ENCODE measurements around the gene AKR7A2.

AKR7A2 gene

GRCh38 chr1:19322481-19322880 lies 10.5 kb upstream of the AKR7A2 start:
- H3K27ac ChIP-seq (ENCODE audit: low read depth, low read length): no peak overlapping the region
- H3K4me1 ChIP-seq (ENCODE audit: insufficient read depth, low read length): no peaks in the 10 kb centered on the region
- peaks cover 45% of the 10 kb centered on the region for H3K36me3 ChIP-seq (ENCODE audit: insufficient read depth, low read length)
- H3K9ac ChIP-seq (ENCODE audit: low read length): no peak overlapping the region
- H3K4me3 ChIP-seq (ENCODE audit: low read depth in 1 of 2, low read length in 2 of 2): no peak overlapping the region
- H3K27me3 ChIP-seq (ENCODE audit: control insufficient read depth in 1 of 2, insufficient read depth in 2 of 2, low read length in 2 of 2): no peaks in the 10 kb centered on the region
- no peaks in the 10 kb centered on the region for H3K9me3 ChIP-seq (ENCODE audit: low read length)

- Histone ChIP-seq H3K9ac (ENCODE audit: low read length) (no peak overlapping the region), H3K27ac (ENCODE audit: low read depth, low read length) (no peak overlapping the region), H3K4me3 (ENCODE audit: low read depth in 1 of 2, low read length in 2 of 2) (no peak overlapping the region), H3K27me3 (ENCODE audit: control insufficient read depth in 1 of 2, insufficient read depth in 2 of 2, low read length in 2 of 2) (no peaks in the 10 kb centered on the region), H3K9me3 (ENCODE audit: low read length) (no peaks in the 10 kb centered on the region), H3K36me3 (ENCODE audit: insufficient read depth, low read length) (peaks cover 37% of the 10 kb centered on the region), H3K4me1 (ENCODE audit: insufficient read depth, low read length) (no peaks in the 10 kb centered on the region)
These were observed 9.1 kb upstream of the AKR7A2 start for GRCh38 chr1:19321071-19321470.

- no peak overlapping the region for H3K4me3 ChIP-seq (ENCODE audit: low read depth in 1 of 2, low read length in 2 of 2)
- H3K4me1 ChIP-seq (ENCODE audit: insufficient read depth, low read length): no peaks in the 10 kb centered on the region
- H3K27me3 ChIP-seq (ENCODE audit: control insufficient read depth in 1 of 2, insufficient read depth in 2 of 2, low read length in 2 of 2): no peaks in the 10 kb centered on the region
- no peak overlapping the region for H3K9ac ChIP-seq (ENCODE audit: low read length)
- no peak overlapping the region for H3K27ac ChIP-seq (ENCODE audit: low read depth, low read length)
- peaks cover 24% of the 10 kb centered on the region for H3K36me3 ChIP-seq (ENCODE audit: insufficient read depth, low read length)
- no peaks in the 10 kb centered on the region for H3K9me3 ChIP-seq (ENCODE audit: low read length)
These were observed 7.3 kb upstream of the AKR7A2 start for GRCh38 chr1:19319196-19319595.

- Histone ChIP-seq H3K4me1 (ENCODE audit: insufficient read depth, low read length) (peaks cover 13% of the 10 kb centered on the region), H3K9ac (ENCODE audit: low read length) (no peak overlapping the region)
These were observed 5.4 kb upstream of the AKR7A2 start for GRCh38 chr1:19317126-19317910.

GRCh38 chr1:19315378-19316198 lies 3.6 kb upstream of the AKR7A2 start:
- no peak overlapping the region for H3K9ac ChIP-seq (ENCODE audit: low read length)
- peaks cover 22% of the 10 kb centered on the region for H3K4me1 ChIP-seq (ENCODE audit: insufficient read depth, low read length)
- peaks cover 15% of the 10 kb centered on the region for H3K36me3 ChIP-seq (ENCODE audit: insufficient read depth, low read length)
- H3K27me3 ChIP-seq (ENCODE audit: control insufficient read depth in 1 of 2, insufficient read depth in 2 of 2, low read length in 2 of 2): no peaks in the 10 kb centered on the region
- no peak overlapping the region for H3K4me3 ChIP-seq (ENCODE audit: low read depth in 1 of 2, low read length in 2 of 2)
- H3K9me3 ChIP-seq (ENCODE audit: low read length): no peaks in the 10 kb centered on the region
- no peak overlapping the region for H3K27ac ChIP-seq (ENCODE audit: low read depth, low read length)

More at GRCh38 chr1:19317126-19317910, 5.4 kb upstream of the AKR7A2 start:
- Histone ChIP-seq H3K4me3 (ENCODE audit: low read depth in 1 of 2, low read length in 2 of 2) (no peak overlapping the region), H3K36me3 (ENCODE audit: insufficient read depth, low read length) (peaks cover 15% of the 10 kb centered on the region), H3K27me3 (ENCODE audit: control insufficient read depth in 1 of 2, insufficient read depth in 2 of 2, low read length in 2 of 2) (no peaks in the 10 kb centered on the region), H3K27ac (ENCODE audit: low read depth, low read length) (no peak overlapping the region), H3K9me3 (ENCODE audit: low read length) (no peaks in the 10 kb centered on the region)

- H3K9ac ChIP-seq (ENCODE audit: low read length): no peak overlapping the region
- no peaks in the 10 kb centered on the region for H3K9me3 ChIP-seq (ENCODE audit: low read length)
- H3K4me1 ChIP-seq (ENCODE audit: insufficient read depth, low read length): peaks cover 23% of the 10 kb centered on the region
These were observed 2.3 kb upstream of the AKR7A2 start for GRCh38 chr1:19313961-19314882.

GRCh38 chr1:19313636-19313959 lies 1.7 kb upstream of the AKR7A2 start:
- Histone ChIP-seq H3K4me1 (ENCODE audit: insufficient read depth, low read length) (peaks cover 23% of the 10 kb centered on the region), H3K27ac (ENCODE audit: low read depth, low read length) (no peak overlapping the region), H3K4me3 (ENCODE audit: low read depth in 1 of 2, low read length in 2 of 2) (peak overlapping the region in 1 of 2 donors; percentile 53), H3K27me3 (ENCODE audit: control insufficient read depth in 1 of 2, insufficient read depth in 2 of 2, low read length in 2 of 2) (no peaks in the 10 kb centered on the region), H3K36me3 (ENCODE audit: insufficient read depth, low read length) (peaks cover 17% of the 10 kb centered on the region), H3K9me3 (ENCODE audit: low read length) (no peaks in the 10 kb centered on the region), H3K9ac (ENCODE audit: low read length) (peak overlapping the region; percentile 5)

More at GRCh38 chr1:19313961-19314882, 2.3 kb upstream of the AKR7A2 start:
- Histone ChIP-seq H3K36me3 (ENCODE audit: insufficient read depth, low read length) (peaks cover 15% of the 10 kb centered on the region), H3K4me3 (ENCODE audit: low read depth in 1 of 2, low read length in 2 of 2) (no peak overlapping the region), H3K27me3 (ENCODE audit: control insufficient read depth in 1 of 2, insufficient read depth in 2 of 2, low read length in 2 of 2) (no peaks in the 10 kb centered on the region), H3K27ac (ENCODE audit: low read depth, low read length) (no peak overlapping the region)

- Histone ChIP-seq H3K27ac (ENCODE audit: low read depth, low read length) (peak overlapping the region; percentile 81), H3K4me1 (ENCODE audit: insufficient read depth, low read length) (peaks cover 23% of the 10 kb centered on the region), H3K36me3 (ENCODE audit: insufficient read depth, low read length) (peaks cover 19% of the 10 kb centered on the region)
These were observed 1.1 kb upstream of the AKR7A2 start for GRCh38 chr1:19312782-19313635.

GRCh38 chr1:19311503-19311930 lies 427 bp downstream of the AKR7A2 start:
- Histone ChIP-seq H3K9ac (ENCODE audit: low read length) (peak overlapping the region; percentile 68), H3K4me3 (ENCODE audit: low read depth in 1 of 2, low read length in 2 of 2) (peak overlapping the region; percentile 81 to 88), H3K9me3 (ENCODE audit: low read length) (no peaks in the 10 kb centered on the region), H3K27ac (ENCODE audit: low read depth, low read length) (peak overlapping the region; percentile 85), H3K27me3 (ENCODE audit: control insufficient read depth in 1 of 2, insufficient read depth in 2 of 2, low read length in 2 of 2) (no peaks in the 10 kb centered on the region), H3K4me1 (ENCODE audit: insufficient read depth, low read length) (peaks cover 23% of the 10 kb centered on the region), H3K36me3 (ENCODE audit: insufficient read depth, low read length) (peaks cover 28% of the 10 kb centered on the region)

More at GRCh38 chr1:19312782-19313635, 1.1 kb upstream of the AKR7A2 start:
- Histone ChIP-seq H3K9me3 (ENCODE audit: low read length) (no peaks in the 10 kb centered on the region), H3K27me3 (ENCODE audit: control insufficient read depth in 1 of 2, insufficient read depth in 2 of 2, low read length in 2 of 2) (no peaks in the 10 kb centered on the region), H3K4me3 (ENCODE audit: low read depth in 1 of 2, low read length in 2 of 2) (peak overlapping the region; percentile 53 to 66), H3K9ac (ENCODE audit: low read length) (peak overlapping the region; percentile 5)

GRCh38 chr1:19310720-19311502 lies 1.0 kb downstream of the AKR7A2 start:
- H3K4me3 ChIP-seq (ENCODE audit: low read depth in 1 of 2, low read length in 2 of 2): peak overlapping the region; percentile 81 to 88
- H3K9ac ChIP-seq (ENCODE audit: low read length): peak overlapping the region; percentile 68
- H3K27ac ChIP-seq (ENCODE audit: low read depth, low read length): peak overlapping the region; percentile 85

More at GRCh38 chr1:19310720-19311502, 1.0 kb downstream of the AKR7A2 start:
- H3K27me3 ChIP-seq (ENCODE audit: control insufficient read depth in 1 of 2, insufficient read depth in 2 of 2, low read length in 2 of 2): no peaks in the 10 kb centered on the region
- peaks cover 23% of the 10 kb centered on the region for H3K4me1 ChIP-seq (ENCODE audit: insufficient read depth, low read length)
- peaks cover 34% of the 10 kb centered on the region for H3K36me3 ChIP-seq (ENCODE audit: insufficient read depth, low read length)
- no peaks in the 10 kb centered on the region for H3K9me3 ChIP-seq (ENCODE audit: low read length)
